NOMO-1 treated with DMSO at 0.1 percent for 48 hours (cell line): Measurements from ENCODE around the gene PEX14.
"Not testable (repeated sequence)": the region's sequence is repeated elsewhere in the genome, so short reads cannot be mapped to it uniquely, and the experiment has no call there.

Source experiments
- DNase-seq: peaks from one replicate; lab custom pipeline; 2025; ENCODE audit not compliant: unreplicated experiment; lab: John Stamatoyannopoulos, UW

The PEX14 gene

DNA sequence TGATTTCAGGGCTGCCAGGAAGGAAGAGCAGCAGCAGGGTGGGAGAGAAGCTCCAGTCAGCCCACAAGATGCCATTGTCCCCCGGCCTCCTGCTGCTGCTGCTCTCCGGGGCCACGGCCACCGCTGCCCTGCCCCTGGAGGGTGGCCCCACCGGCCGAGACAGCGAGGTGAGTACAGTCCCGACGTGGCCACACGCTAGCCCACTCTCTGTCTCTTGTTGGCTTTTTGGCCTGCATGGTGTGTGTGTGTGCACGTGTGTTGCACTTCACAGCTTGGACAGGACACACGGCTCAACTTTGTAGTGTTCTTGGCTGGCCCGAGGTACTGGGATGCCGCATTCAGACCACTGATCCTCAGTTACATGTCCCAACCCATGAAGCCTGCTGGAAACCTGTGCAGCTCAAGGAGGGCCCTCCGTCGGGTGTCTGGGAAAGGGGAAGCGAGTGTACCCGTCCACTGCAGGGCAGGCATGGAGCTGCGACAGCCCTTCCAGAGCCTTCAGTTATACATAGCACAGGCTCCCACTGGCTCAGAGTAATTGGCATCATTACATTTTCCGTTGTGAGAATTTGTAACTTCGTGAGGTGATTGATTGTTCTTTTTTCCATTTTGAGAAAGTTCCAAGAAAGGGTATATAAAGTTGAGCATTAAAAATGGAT lies 24.5 kb upstream of the PEX14 start:
- no peak for DNase-seq

- no peak for DNase-seq
Observed at GRCh38 chr1:10450836-10451235, 23.9 kb upstream of the PEX14 start.

DNA sequence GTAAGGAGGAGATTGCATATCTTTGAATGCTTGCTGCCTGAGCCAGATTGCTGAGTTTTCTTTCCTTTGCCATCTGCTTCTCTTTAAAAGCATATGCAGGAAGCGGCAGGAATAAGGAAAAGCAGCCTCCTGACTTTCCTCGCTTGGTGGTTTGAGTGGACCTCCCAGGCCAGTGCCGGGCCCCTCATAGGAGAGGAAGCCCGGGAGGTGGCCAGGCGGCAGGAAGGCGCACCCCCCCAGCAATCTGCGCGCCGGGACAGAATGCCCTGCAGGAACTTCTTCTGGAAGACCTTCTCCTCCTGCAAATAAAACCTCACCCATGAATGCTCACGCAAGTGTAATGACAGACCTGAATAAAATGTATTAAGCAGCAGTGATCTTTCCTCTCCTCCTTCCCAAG lies 23.5 kb upstream of the PEX14 start:
- DNase-seq = no peak

- DNase-seq = no peak
Observed at GRCh38 chr1:10456048-10456447, 18.7 kb upstream of the PEX14 start.

DNA sequence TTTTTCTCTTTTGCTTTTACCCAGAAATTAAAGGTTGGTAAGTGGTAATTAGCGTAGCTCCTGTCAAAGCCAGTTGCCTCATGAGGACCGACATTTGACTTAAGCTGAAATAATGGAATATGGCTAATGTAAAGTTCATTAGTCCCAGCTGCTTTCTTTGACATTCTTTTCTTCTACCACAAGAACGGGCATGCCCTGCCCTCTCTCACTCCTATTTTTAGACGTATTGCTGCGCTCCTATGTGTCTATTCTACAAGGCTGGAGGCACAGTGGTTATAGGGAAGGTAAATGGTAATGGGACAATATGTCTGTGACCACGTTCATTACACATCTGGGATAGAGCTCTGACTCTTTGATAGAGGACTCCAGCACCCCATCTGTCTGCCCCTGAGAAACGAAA lies 18.1 kb upstream of the PEX14 start:
- no peak for DNase-seq

DNA sequence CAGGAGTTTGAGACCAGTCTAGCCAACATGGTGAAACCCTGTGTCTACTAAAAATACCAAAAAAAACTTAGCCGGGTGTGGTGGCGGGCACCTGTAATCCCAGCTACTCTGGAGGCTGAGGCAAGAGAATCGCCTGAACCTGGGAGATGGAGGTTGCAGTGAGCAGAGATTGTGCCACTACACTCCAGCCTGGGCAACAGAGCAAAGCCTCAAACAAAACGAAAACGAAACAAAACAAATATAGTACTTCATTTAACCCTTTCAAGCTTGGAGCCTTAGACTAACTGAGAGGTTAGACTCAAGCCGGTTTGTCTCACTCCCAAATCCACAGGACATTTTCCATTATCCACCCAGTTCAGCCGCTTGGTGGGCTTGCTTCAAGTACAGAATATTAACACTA lies 17.3 kb upstream of the PEX14 start:
- DNase-seq = not testable (repeated sequence)

GRCh38 chr1:10457875-10458274 lies 16.9 kb upstream of the PEX14 start:
- DNase-seq = no peak

DNA sequence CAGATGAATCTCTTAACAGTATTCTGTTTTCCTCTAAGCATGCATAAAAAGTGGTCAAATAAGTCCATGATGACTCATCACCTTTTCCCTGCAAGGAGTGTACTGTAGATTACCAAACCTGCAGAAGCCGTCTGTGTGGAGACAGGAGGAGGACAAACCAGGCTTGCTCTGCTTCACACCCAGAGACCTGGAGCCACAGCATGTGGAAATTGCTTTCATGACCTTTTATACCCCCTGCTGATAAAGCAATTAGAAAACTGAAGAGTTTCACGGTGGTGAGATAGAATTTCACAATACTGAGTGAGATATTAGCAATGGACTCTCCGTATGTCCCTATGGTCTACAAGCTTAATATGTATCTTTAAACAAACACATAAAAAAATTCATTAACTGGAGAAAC lies 15.6 kb upstream of the PEX14 start:
- no peak for DNase-seq

- no peak for DNase-seq
Observed at GRCh38 chr1:10467078-10467477, 7.7 kb upstream of the PEX14 start.

GRCh38 chr1:10470043-10470442 lies 4.7 kb upstream of the PEX14 start:
- no peak for DNase-seq

DNA sequence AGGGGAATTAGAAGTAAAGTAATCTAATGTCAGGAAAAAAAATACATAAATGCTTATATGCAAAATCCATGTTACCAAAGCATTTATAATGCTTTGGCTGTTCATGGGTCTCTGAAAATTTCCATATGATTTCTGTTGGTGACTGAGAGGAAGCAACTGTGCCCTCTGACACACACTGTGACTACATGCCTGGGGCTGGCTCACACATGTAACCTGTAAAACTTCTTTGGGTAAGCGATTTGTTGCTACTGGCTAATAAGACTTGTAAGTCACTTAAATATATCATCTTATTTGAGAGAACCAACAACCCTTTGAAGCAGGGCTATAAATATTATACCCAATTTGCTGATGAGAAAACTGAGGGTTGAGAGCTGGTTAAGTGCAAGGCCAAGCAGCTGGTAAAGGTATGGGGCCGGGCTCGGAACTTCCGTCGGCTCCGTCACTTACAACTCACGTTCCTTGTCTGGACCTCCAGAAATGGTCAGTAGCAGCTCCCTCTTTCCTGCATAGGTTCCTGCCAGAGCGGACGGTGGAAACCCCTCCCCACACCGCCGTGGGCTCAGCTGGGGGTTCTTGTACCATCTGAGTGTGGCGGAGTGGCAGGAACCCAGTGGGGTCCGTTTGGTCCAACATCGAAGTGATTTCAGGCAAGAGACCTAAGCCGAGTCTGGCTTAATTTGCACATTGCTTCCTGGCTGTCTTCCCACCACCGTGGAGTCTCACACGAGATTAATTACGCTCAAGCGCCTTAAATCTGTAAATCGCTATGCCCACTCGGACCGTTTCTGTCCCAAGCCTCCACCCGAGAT lies 3.1 kb upstream of the PEX14 start:
- DNase-seq = peak; percentile 53

- peak; percentile 99 for DNase-seq
Observed at GRCh38 chr1:10472220-10473144, 2.3 kb upstream of the PEX14 start, which contains the start of gene DFFA. DFFA (minus strand) TSS chr1:10472529; CDS start chr1:10472458, 71 bp downstream.

GRCh38 chr1:10473145-10473765 lies 1.5 kb upstream of the PEX14 start:
- DNase-seq = no peak

GRCh38 chr1:10474309-10474612 lies 489 bp upstream of the PEX14 start:
- DNase-seq = not testable (repeated sequence)

GRCh38 chr1:10475510-10475909 lies 760 bp downstream of the PEX14 start:
- DNase-seq = no peak

DNA sequence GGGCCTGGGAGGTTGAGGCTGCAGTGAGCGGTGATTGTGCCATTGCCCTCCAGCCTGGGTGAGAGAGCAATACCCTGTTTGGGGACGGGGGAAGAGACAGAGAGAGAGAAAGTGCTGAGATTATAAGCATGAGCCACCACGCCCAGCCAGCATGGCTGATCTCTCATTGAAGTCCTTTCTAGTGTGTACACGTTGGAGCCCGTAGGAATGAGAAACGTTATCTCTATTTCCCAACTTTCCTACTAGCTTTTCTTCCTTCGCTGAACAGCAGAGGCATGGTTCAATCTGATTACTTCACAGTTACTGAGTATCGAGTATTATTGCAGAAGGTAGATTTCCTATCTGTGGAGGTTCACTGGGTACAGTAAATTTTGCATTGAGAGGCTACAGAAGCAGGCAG lies 4.5 kb downstream of the PEX14 start:
- DNase-seq = no peak

- no peak for DNase-seq
Observed at GRCh38 chr1:10480614-10481013, 5.9 kb downstream of the PEX14 start.

DNA sequence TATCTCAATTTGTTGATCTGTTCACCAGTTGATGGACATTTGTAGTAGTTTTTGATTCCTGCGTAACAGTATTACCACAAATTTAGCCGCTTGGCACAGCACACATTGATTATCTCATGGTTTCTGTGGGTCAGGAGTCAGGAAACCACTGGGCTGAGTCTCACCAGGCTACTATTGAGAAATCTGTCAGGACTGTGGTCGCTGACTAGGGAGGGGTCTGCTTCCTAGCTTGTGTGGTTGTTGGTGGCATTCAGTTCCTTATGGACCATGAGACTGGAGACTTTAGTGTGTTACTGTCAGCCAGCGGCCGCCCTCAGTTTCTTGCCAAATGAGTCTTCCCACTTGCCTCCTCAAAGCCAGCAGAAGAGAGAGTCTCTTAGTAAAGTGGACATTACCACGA lies 9.8 kb downstream of the PEX14 start:
- no peak for DNase-seq

DNA sequence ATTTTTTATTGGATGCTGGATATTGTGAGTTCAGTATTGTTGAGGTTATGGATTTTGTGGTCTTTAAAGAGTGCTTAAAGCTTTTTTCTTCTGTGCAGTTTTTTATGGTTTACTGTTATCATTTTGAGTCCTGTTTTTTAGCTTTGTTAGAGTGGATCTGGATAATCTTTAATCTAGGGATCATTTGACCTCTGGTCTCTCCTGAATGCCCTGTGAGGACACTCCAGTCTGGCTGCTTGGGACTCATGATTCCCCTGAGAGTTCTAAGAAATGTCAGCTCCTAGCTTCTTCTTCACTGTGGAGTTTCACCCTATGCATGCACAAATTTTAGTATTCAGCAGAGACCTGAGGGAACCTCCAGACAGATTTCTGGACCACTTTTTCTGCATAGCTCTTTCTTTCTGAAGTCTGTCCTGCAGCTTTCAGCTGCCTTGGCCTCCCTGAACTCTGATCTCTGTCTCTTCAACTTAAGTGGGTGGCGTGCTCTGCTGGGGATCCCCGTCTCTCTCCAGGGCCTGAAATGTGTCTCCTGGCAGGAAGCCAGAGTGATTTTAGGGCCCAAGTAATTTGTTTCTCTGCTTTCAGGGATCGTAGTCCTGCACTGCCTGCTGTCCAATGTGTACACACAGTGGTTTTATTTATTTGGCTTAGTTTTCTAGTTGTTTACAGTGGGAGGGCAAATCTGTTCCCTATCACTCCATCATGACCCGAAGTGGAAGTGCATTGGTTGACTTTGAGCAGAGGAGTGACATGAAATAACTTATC lies 14.7 kb downstream of the PEX14 start:
- DNase-seq = no peak

GRCh38 chr1:10490286-10490970 lies 15.7 kb downstream of the PEX14 start:
- DNase-seq = no peak
